IPS-15b (cell line): Measurements from ENCODE around the gene FKBP5.
"Not testable (repeated sequence)": the region's sequence is repeated elsewhere in the genome, so short reads cannot be mapped to it uniquely, and the experiment has no call there.

Experiments
- H3K27me3 ChIP-seq: one replicate; pipeline ENCODE4 v1.6.1; 2013; ENCODE audit warnings: low read length; ENCODE audit not compliant: control insufficient read depth, insufficient read depth
- H3K36me3 ChIP-seq: one replicate; pipeline ENCODE4 v1.6.1; 2013; ENCODE audit warnings: low read length; ENCODE audit not compliant: control insufficient read depth, insufficient read depth
- H3K4me1 ChIP-seq: one replicate; pipeline ENCODE4 v1.6.1; 2013; ENCODE audit warnings: mild to moderate bottlenecking, low read length; ENCODE audit not compliant: control insufficient read depth, insufficient read depth
- H3K4me3 ChIP-seq: one replicate; pipeline ENCODE4 v1.5.1; 2013; ENCODE audit warnings: low read depth, low read length
- H3K9ac ChIP-seq: one replicate; pipeline ENCODE4 v1.6.1; 2013; ENCODE audit warnings: low read depth, mild to moderate bottlenecking, low read length
- H3K9me3 ChIP-seq: one replicate; pipeline ENCODE4 v1.6.1; 2013; ENCODE audit warnings: mild to moderate bottlenecking, low read length; ENCODE audit not compliant: control insufficient read depth, insufficient read depth

FKBP5 gene

GRCh38 chr6:35681298-35681697 is 7.4 kb downstream of the FKBP5 start:
- no peaks in the 10 kb centered on the region for H3K9me3 ChIP-seq
- H3K4me3 ChIP-seq = no peak overlapping the region
- no peaks in the 10 kb centered on the region for H3K36me3 ChIP-seq
- H3K4me1 ChIP-seq = peaks cover 3% of the 10 kb centered on the region
- H3K9ac ChIP-seq = no peak overlapping the region
- H3K27me3 ChIP-seq = no peaks in the 10 kb centered on the region

GRCh38 chr6:35679399-35679798 is 9.3 kb downstream of the FKBP5 start:
- H3K9me3 ChIP-seq = no peaks in the 10 kb centered on the region
- H3K27me3 ChIP-seq = no peaks in the 10 kb centered on the region
- no peak overlapping the region for H3K9ac ChIP-seq
- H3K36me3 ChIP-seq = no peaks in the 10 kb centered on the region
- H3K4me3 ChIP-seq = no peak overlapping the region
- H3K4me1 ChIP-seq = peaks cover 11% of the 10 kb centered on the region

GRCh38 chr6:35678814-35679213 is 9.9 kb downstream of the FKBP5 start:
- Histone ChIP-seq H3K27me3 (no peaks in the 10 kb centered on the region), H3K9ac (no peak overlapping the region), H3K9me3 (no peaks in the 10 kb centered on the region), H3K36me3 (no peaks in the 10 kb centered on the region), H3K4me3 (no peak overlapping the region), H3K4me1 (peaks cover 11% of the 10 kb centered on the region)

GRCh38 chr6:35678021-35678654 is 10.6 kb downstream of the FKBP5 start:
- Histone ChIP-seq H3K9me3 (no peaks in the 10 kb centered on the region), H3K4me3 (no peak overlapping the region), H3K9ac (no peak overlapping the region), H3K36me3 (no peaks in the 10 kb centered on the region), H3K4me1 (peaks cover 11% of the 10 kb centered on the region), H3K27me3 (no peaks in the 10 kb centered on the region)

- H3K27me3 ChIP-seq = no peaks in the 10 kb centered on the region
- no peak overlapping the region for H3K4me3 ChIP-seq
- H3K36me3 ChIP-seq = no peaks in the 10 kb centered on the region
- peaks cover 11% of the 10 kb centered on the region for H3K4me1 ChIP-seq
- no peak overlapping the region for H3K9ac ChIP-seq
- no peaks in the 10 kb centered on the region for H3K9me3 ChIP-seq
Measured at GRCh38 chr6:35677456-35677855, 11.3 kb downstream of the FKBP5 start.

- Histone ChIP-seq H3K4me3 (no peak overlapping the region), H3K4me1 (peaks cover 11% of the 10 kb centered on the region), H3K9ac (no peak overlapping the region), H3K9me3 (no peaks in the 10 kb centered on the region), H3K36me3 (no peaks in the 10 kb centered on the region), H3K27me3 (no peaks in the 10 kb centered on the region)
Measured at GRCh38 chr6:35675871-35676459, 12.8 kb downstream of the FKBP5 start.

GRCh38 chr6:35674594-35674993 is 14.1 kb downstream of the FKBP5 start:
- Histone ChIP-seq H3K36me3 (no peaks in the 10 kb centered on the region), H3K9ac (no peak overlapping the region), H3K4me3 (no peak overlapping the region), H3K9me3 (no peaks in the 10 kb centered on the region), H3K27me3 (no peaks in the 10 kb centered on the region), H3K4me1 (peaks cover 8% of the 10 kb centered on the region)

GRCh38 chr6:35673755-35674154 is 15.0 kb downstream of the FKBP5 start:
- Histone ChIP-seq H3K4me3 (no peak overlapping the region), H3K9me3 (no peaks in the 10 kb centered on the region), H3K27me3 (no peaks in the 10 kb centered on the region), H3K36me3 (no peaks in the 10 kb centered on the region), H3K9ac (no peak overlapping the region), H3K4me1 (peaks cover 11% of the 10 kb centered on the region)

GRCh38 chr6:35673284-35673666 is 15.4 kb downstream of the FKBP5 start:
- not testable (repeated sequence) for H3K9ac ChIP-seq, H3K36me3 ChIP-seq, H3K27me3 ChIP-seq, H3K9me3 ChIP-seq, H3K4me3 ChIP-seq
- peaks cover 11% of the 10 kb centered on the region for H3K4me1 ChIP-seq

GRCh38 chr6:35670453-35670852 is 18.3 kb downstream of the FKBP5 start:
- H3K27me3 ChIP-seq, H3K4me1 ChIP-seq, H3K9ac ChIP-seq, H3K36me3 ChIP-seq, H3K9me3 ChIP-seq, H3K4me3 ChIP-seq: not testable (repeated sequence)

GRCh38 chr6:35669451-35670045 is 19.2 kb downstream of the FKBP5 start:
- Histone ChIP-seq H3K27me3 (no peaks in the 10 kb centered on the region), H3K4me3 (no peak overlapping the region), H3K4me1 (peaks cover 3% of the 10 kb centered on the region), H3K36me3 (no peaks in the 10 kb centered on the region), H3K9ac (no peak overlapping the region), H3K9me3 (no peaks in the 10 kb centered on the region)

- H3K4me3 ChIP-seq = no peak overlapping the region
- no peaks in the 10 kb centered on the region for H3K9me3 ChIP-seq
- H3K27me3 ChIP-seq = no peaks in the 10 kb centered on the region
- H3K4me1 ChIP-seq = peaks cover 9% of the 10 kb centered on the region
- no peaks in the 10 kb centered on the region for H3K36me3 ChIP-seq
- H3K9ac ChIP-seq = no peak overlapping the region
Measured at GRCh38 chr6:35668744-35669450, 19.8 kb downstream of the FKBP5 start.
